H9 (cell line): ENCODE measurements around the gene MCM8. TPM values are rescaled to one million over a fixed set of nuclear protein-coding genes. Genes with fewer than 3 reads are reported as not detected.
A peak's percentile ranks its signal among the peaks of the same experiment; 100 is the strongest.

Source experiments
- DNase-seq: peaks from one replicate; pipeline ENCODE4 v3.0.0-alpha.2; 2017
- H2AFZ ChIP-seq: one replicate; pipeline ENCODE4 v1.6.1; 2013; ENCODE audit warnings: mild to moderate bottlenecking, low read length, control low read depth, moderate library complexity
- H2AK5ac ChIP-seq: 2 replicates; pipeline ENCODE4 v1.6.1; 2013; ENCODE audit warnings: low read length, control low read depth, mixed read lengths; ENCODE audit not compliant: insufficient read length
- H2BK120ac ChIP-seq: one replicate; pipeline ENCODE4 v1.6.1; 2013; ENCODE audit warnings: low read depth, mild to moderate bottlenecking, low read length, control low read depth, inconsistent platforms; ENCODE audit not compliant: poor library complexity, severe bottlenecking
- H2BK12ac ChIP-seq: 2 replicates; pipeline ENCODE4 v1.6.1; 2013; ENCODE audit warnings: low read length, control low read depth, mixed read lengths, low read depth; ENCODE audit not compliant: insufficient read length
- H2BK15ac ChIP-seq: 2 replicates; pipeline ENCODE4 v1.6.1; 2013; ENCODE audit warnings: low read depth, low read length, control low read depth
- H2BK20ac ChIP-seq: one replicate; pipeline ENCODE4 v1.6.1; 2013; ENCODE audit warnings: low read depth, mild to moderate bottlenecking, low read length, control low read depth, inconsistent platforms; ENCODE audit not compliant: poor library complexity, severe bottlenecking
- H2BK5ac ChIP-seq: 2 replicates; pipeline ENCODE4 v1.6.1; 2013; ENCODE audit warnings: low read length, control low read depth, mixed read lengths; ENCODE audit not compliant: insufficient read length
- H3K14ac ChIP-seq: 2 replicates; pipeline ENCODE4 v1.6.1; 2013; ENCODE audit warnings: low read length, control low read depth; ENCODE audit not compliant: insufficient read depth
- H3K18ac ChIP-seq: 2 replicates; pipeline ENCODE4 v1.6.1; 2013; ENCODE audit warnings: low read depth, mild to moderate bottlenecking, mixed read lengths, low read length, control low read depth; ENCODE audit not compliant: insufficient read length
- H3K23ac ChIP-seq: 2 replicates; pipeline ENCODE4 v1.6.1; 2013; ENCODE audit warnings: low read length, control low read depth, mixed read lengths, low read depth; ENCODE audit not compliant: insufficient read length
- H3K23me2 ChIP-seq: 2 replicates; pipeline ENCODE4 v1.6.1; 2013; ENCODE audit warnings: low read depth, mild to moderate bottlenecking, mixed read lengths, low read length, control low read depth; ENCODE audit not compliant: insufficient read length, poor library complexity, severe bottlenecking
- H3K27ac ChIP-seq: 2 replicates; pipeline ENCODE4 v1.5.1; 2013; ENCODE audit warnings: low read length, control low read depth, mixed read lengths, low read depth; ENCODE audit not compliant: insufficient read length
- H3K27me3 ChIP-seq: 2 replicates; pipeline ENCODE4 v1.6.1; 2013; ENCODE audit warnings: low read length, control low read depth, inconsistent platforms; ENCODE audit not compliant: insufficient read depth
- H3K4ac ChIP-seq: 2 replicates; pipeline ENCODE4 v1.6.1; 2013; ENCODE audit warnings: low read depth, mild to moderate bottlenecking, control low read depth, inconsistent platforms, low read length, moderate library complexity
- H3K4me1 ChIP-seq: 2 replicates; pipeline ENCODE4 v1.6.1; 2013; ENCODE audit warnings: low read length, control low read depth, inconsistent platforms; ENCODE audit not compliant: insufficient read depth
- H3K4me2 ChIP-seq: 2 replicates; pipeline ENCODE4 v1.6.1; 2013; ENCODE audit warnings: low read length, control low read depth, mixed read lengths; ENCODE audit not compliant: insufficient read length, insufficient read depth
- H3K56ac ChIP-seq: 2 replicates; pipeline ENCODE4 v1.6.1; 2013; ENCODE audit warnings: low read depth, mild to moderate bottlenecking, mixed read lengths, low read length, control low read depth; ENCODE audit not compliant: insufficient read length
- H3K79me1 ChIP-seq: 2 replicates; pipeline ENCODE4 v1.6.1; 2013; ENCODE audit warnings: low read depth, mild to moderate bottlenecking, moderate library complexity, low read length, control low read depth, inconsistent platforms; ENCODE audit not compliant: insufficient read depth, poor library complexity, severe bottlenecking
- H3K79me2 ChIP-seq: 2 replicates; pipeline ENCODE4 v1.6.1; 2013; ENCODE audit warnings: low read length, control low read depth, inconsistent platforms; ENCODE audit not compliant: insufficient read depth
- H3K9ac ChIP-seq: 2 replicates; pipeline ENCODE4 v1.6.1; 2013; ENCODE audit warnings: low read length, control low read depth, mixed read lengths; ENCODE audit not compliant: insufficient read length; ENCODE audit errors: extremely low read depth
- H3K9me3 ChIP-seq: one replicate; pipeline ENCODE4 v1.6.1; 2013; ENCODE audit warnings: low read depth, low read length, inconsistent platforms; ENCODE audit not compliant: control insufficient read depth
- H3T11ph ChIP-seq: one replicate; pipeline ENCODE4 v1.6.1; 2013; ENCODE audit warnings: mild to moderate bottlenecking, low read length, control low read depth, inconsistent platforms
- H4K20me1 ChIP-seq: one replicate; pipeline ENCODE4 v1.6.1; 2013; ENCODE audit not compliant: control insufficient read depth, insufficient read length, insufficient read depth
- H4K5ac ChIP-seq: 2 replicates; pipeline ENCODE4 v1.6.1; 2013; ENCODE audit warnings: low read depth, mild to moderate bottlenecking, mixed read lengths, low read length, control low read depth; ENCODE audit not compliant: insufficient read length
- H4K8ac ChIP-seq: replicated peaks from 2 replicates; pipeline ENCODE4 v1.6.1; 2013; ENCODE audit warnings: low read length, control low read depth, mixed read lengths, low read depth; ENCODE audit not compliant: insufficient read length
- H4K91ac ChIP-seq: 2 replicates; pipeline ENCODE4 v1.6.1; 2013; ENCODE audit warnings: low read depth, mild to moderate bottlenecking, moderate library complexity, mixed read lengths, low read length, control low read depth; ENCODE audit not compliant: insufficient read length
- H3K27ac Mint-ChIP-seq, 3 experiments: 2 replicates in 2 of 3; 3 replicates in 1 of 3; pipeline ENCODE4 v1.8.0; 2020 to 2021; ENCODE audit warnings: mixed read lengths in 3 of 3, mild to moderate bottlenecking in 1 of 3, moderate library complexity in 1 of 3
- H3K27me3 Mint-ChIP-seq: 2 replicates; pipeline ENCODE4 v1.8.0; 2021; ENCODE audit warnings: low read depth, mild to moderate bottlenecking, moderate library complexity, mixed read lengths
- H3K36me3 Mint-ChIP-seq, 3 experiments: 2 replicates in 2 of 3; 3 replicates in 1 of 3; pipeline ENCODE4 v1.8.0; 2020 to 2021; ENCODE audit warnings: low read depth in 3 of 3, mixed read lengths in 3 of 3; ENCODE audit not compliant: insufficient read depth in 1 of 3
- H3K4me1 Mint-ChIP-seq, 2 experiments: 2 replicates each; pipeline ENCODE4 v1.8.0; 2020; ENCODE audit warnings: mixed read lengths in 2 of 2
- H3K4me3 Mint-ChIP-seq, 2 experiments: 2 replicates in 1 of 2; 3 replicates in 1 of 2; pipeline ENCODE4 v1.8.0; 2020 to 2021; ENCODE audit warnings: mild to moderate bottlenecking in 2 of 2, mixed read lengths in 2 of 2, moderate library complexity in 1 of 2
- H3K9me3 Mint-ChIP-seq, 2 experiments: 2 replicates in 1 of 2; 3 replicates in 1 of 2; pipeline ENCODE4 v1.8.0; 2020; ENCODE audit warnings: mild to moderate bottlenecking in 2 of 2, mixed read lengths in 2 of 2, moderate library complexity in 1 of 2
- CTCF ChIP-seq: fragments of 200-600 bp; sonication (generic); conservative IDR thresholded peaks from 3 replicates; pipeline ENCODE4 v1.8.0; 2021; ENCODE audit warnings: antibody characterized with exemption, mild to moderate bottlenecking
- WGBS: extraction: QIAGEN DNeasy Blood & Tissue Kit; methylation state at CpG from one replicate; pipeline ENCODE4 v1.1.7; 2013; ENCODE audit warnings: missing lambda C conversion rate, low lambda C conversion rate, mixed read lengths; ENCODE audit not compliant: insufficient read length; ENCODE audit errors: extremely low coverage; 5-methylcytosine and 5-hydroxymethylcytosine counted together
- long read RNA-seq: library from polyadenylated mRNA; unstranded; transcript quantifications from one replicate; pipeline ENCODE4 v2.0.0, GENCODE V29; 2020
- total RNA-seq: library from RNA; stranded (reverse); gene quantifications from 2 replicates; pipeline ENCODE4 v1.2.1, GENCODE V29; 2021

Gene MCM8
- 32.2 and 33.3 TPM in 2 replicates for total RNA-seq
- long read RNA-seq, full-length matches to known transcripts: 69 of 101 reads
- long read RNA-seq, partial matches to known transcripts: 10 of 101 reads
- long read RNA-seq, other reads (novel, unspliced or antisense): 22 of 101 reads

GRCh38 chr20:5950271-5951031 lies at the start of gene MCM8, which contains the start of gene TRMT6:
Gene MCM8 (plus strand): TSS chr20:5950652. CDS start chr20:5952016, 1,364 bp downstream.
Gene TRMT6 (minus strand): TSS chr20:5950533. CDS start chr20:5950405, 128 bp downstream.
- H3K9me3 Mint-ChIP-seq: no peaks in the 10 kb centered on the region; a peak in 1 of 5 replicates
- no peak for TF ChIP-seq CTCF
- H3K14ac ChIP-seq: peak within 1 kb of the TSS; percentile 92
- H2BK5ac ChIP-seq: no peak within 1 kb of the TSS
- no peak within 1 kb of the TSS for H2BK15ac ChIP-seq
- H4K91ac ChIP-seq: no peak within 1 kb of the TSS
- no peaks in the 10 kb centered on the region for H4K20me1 ChIP-seq
- peak within 1 kb of the TSS; percentile 95 for H3K4me2 ChIP-seq
- peak within 1 kb of the TSS; percentile 2 for H2AFZ ChIP-seq
- no peaks in the 10 kb centered on the region for H3K9me3 ChIP-seq
- no peaks in the 10 kb centered on the region; the same call in 1 of the 2 replicates for H3K27me3 Mint-ChIP-seq
- no peaks in the 10 kb centered on the region; the same call in 1 of the 2 replicates for H3K4me1 ChIP-seq
- peaks cover 8 to 67% (median 40%) of the 10 kb centered on the region in 3 experiments; a peak in 6 of 7 replicates for H3K36me3 Mint-ChIP-seq
- H3T11ph ChIP-seq: no peak within 1 kb of the TSS
- H2AK5ac ChIP-seq: no peak within 1 kb of the TSS
- H3K27me3 ChIP-seq: no peaks in the 10 kb centered on the region
- H3K18ac ChIP-seq: peak within 1 kb of the TSS; percentile 74
- H3K27ac ChIP-seq: no peak within 1 kb of the TSS
- H3K4me1 Mint-ChIP-seq: peaks cover 8 to 14% of the 10 kb centered on the region in 2 experiments
- peak within 1 kb of the TSS; percentile 89 for H3K9ac ChIP-seq
- H3K23ac ChIP-seq: no peak within 1 kb of the TSS
- no peak within 1 kb of the TSS for H3K56ac ChIP-seq
- H4K5ac ChIP-seq: no peak within 1 kb of the TSS
- H3K4ac ChIP-seq: no peak within 1 kb of the TSS
- no peak within 1 kb of the TSS for H4K8ac ChIP-seq
- no peak within 1 kb of the TSS for H2BK120ac ChIP-seq
- H2BK20ac ChIP-seq: no peak within 1 kb of the TSS
- no peak within 1 kb of the TSS for H2BK12ac ChIP-seq
- DNase-seq: peak; percentile 98
- no CpG with 5 or more reads among the region's 61 CpGs for WGBS
- peak within 1 kb of the TSS; percentile 100 for H3K27ac Mint-ChIP-seq
- peaks cover 3% of the 10 kb centered on the region; the same call in 1 of the 2 replicates for H3K79me2 ChIP-seq
- H3K4me3 Mint-ChIP-seq: peak within 1 kb of the TSS; percentile 99 to 100
- peaks cover 11% of the 10 kb centered on the region for H3K79me1 ChIP-seq
- peaks cover 7% of the 10 kb centered on the region for H3K23me2 ChIP-seq
